T-helper 2 cell (primary cell): ENCODE data around the gene FBXL2.
"Not testable (repeated sequence)": the region's sequence is repeated elsewhere in the genome, so short reads cannot be mapped to it uniquely, and the experiment has no call there.

Source experiments
- DNase-seq, 5 experiments: peaks; one replicate each; pipeline versions ENCODE4 v3.0.0 to v3.0.0-alpha.2; 2012 to 2022

The FBXL2 gene

DNA sequence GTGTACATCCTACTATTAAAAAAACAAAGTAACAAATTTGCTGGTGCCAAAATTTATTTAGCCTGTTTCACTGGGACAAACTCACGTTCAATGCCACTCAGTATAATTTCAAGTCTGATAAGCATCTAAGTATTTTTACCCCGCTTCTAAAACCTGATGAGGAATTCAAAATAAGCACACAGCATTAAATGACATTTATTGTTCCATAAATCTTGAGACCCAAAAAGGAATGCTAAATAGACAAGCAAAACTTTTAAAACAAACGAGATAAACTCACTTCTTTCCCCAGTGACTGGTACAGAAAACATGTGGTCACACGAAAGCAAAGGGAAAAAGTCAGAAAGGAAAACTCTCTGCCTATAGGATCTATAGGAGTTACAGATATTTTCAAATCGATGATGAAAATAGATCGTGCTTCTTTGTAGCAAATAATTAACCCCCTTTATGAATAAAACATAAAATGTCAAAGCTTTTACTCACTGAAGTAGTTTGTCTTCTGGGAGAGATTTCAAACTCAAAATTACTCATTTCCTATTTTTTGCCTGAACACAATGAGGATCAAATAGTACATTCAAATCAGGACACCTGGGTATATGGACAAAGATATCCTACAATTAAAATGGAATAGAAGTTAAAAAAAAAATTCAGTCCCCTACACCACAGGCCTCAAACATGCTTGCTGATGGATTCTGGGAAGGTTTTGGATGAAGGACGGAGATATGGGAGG, 111.3 kb downstream of the FBXL2 start:
- no peak for DNase-seq

DNA sequence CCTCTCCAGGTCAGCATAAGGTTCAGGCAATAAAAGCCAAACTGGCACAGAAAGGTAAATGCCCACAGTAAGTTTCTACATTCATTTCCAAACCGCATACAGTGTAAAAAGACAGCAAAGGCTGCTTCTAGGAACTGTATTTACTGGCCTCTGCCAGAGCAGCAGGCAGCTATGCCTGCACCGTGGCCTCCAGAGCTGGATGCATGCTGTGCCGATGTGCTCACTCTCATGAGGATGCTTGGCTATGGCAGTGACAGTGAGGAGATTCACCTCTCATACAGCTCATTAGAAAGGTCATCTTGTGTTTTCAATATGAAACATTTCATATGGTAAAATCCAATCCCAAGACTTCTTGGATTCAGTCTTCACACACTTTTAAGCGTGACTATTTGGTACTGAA, 112.7 kb downstream of the FBXL2 start:
- DNase-seq = no peak

DNA sequence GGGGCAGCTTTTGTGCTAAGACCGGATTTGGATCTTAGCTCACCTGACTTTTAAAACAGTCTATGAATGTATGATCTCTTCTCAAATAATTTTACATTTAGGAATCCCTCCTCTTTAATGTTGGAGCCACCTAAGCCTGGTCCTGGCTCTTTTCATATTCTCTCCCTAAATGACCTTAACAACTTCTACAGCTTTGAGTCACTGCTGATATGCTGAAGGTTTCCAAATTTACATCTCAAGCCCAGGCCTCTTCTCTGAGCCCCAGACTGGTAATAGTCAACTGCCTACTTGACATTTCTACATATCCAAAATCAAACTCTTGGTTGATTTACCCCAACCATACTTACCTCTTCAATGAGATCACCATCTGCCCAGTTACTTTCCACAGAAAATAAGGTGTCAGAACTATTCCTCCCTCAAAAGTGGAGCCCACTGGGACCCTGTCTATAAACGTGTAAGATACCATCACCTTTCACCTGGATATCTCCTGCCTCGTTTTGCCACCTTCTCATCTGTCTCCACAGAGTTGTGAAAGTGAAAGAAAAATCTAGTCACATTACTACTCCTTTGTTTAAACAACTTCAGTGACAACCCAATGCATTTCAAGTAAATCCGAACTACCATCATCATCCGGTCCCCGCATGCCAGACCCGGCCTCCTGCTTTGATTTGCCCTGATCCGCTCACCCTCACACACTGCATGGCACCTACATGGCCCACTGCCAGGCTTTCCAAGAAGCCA, 114.2 kb downstream of the FBXL2 start:
- peak in 1 of 5 experiments; percentile 21 for DNase-seq

DNA sequence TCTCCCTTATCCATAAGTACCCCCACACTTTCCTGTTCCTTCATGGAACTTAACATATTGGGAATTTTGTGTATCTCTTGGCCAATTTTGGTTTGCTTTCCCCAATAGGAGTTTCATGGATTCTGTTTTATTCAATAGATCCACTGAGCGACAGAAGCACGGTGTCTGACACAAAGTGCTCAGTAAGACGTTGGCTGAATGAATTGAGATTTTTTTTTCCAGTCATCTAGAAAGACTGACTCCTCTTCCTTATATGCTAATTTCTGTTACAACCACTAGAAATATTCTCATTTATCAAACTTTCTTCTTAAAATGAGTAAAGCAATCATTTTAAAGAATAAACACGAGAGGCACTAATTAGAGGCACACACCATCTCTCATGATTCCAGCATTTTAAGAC, 114.9 kb downstream of the FBXL2 start:
- no peak for DNase-seq

DNA sequence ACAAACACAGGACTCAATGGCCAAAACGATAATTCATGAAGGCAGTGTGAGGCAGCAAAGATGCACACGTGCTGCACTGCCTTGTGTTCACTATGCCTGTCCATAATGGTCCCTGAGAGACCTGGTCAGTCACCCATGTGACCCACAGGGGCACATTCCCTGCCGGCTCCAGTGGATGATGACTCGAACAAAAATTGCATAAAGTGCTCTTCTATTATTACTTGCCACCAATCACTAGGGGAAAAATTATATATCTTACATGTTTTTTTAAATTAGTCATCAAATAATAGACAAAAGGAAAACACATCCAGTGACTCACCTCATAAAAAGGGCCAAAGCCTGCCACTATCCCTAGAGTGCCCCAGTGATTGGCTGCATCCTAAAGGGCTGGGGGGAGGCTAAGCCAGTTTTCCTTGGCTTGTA, 115.5 kb downstream of the FBXL2 start:
- DNase-seq = no peak

DNA sequence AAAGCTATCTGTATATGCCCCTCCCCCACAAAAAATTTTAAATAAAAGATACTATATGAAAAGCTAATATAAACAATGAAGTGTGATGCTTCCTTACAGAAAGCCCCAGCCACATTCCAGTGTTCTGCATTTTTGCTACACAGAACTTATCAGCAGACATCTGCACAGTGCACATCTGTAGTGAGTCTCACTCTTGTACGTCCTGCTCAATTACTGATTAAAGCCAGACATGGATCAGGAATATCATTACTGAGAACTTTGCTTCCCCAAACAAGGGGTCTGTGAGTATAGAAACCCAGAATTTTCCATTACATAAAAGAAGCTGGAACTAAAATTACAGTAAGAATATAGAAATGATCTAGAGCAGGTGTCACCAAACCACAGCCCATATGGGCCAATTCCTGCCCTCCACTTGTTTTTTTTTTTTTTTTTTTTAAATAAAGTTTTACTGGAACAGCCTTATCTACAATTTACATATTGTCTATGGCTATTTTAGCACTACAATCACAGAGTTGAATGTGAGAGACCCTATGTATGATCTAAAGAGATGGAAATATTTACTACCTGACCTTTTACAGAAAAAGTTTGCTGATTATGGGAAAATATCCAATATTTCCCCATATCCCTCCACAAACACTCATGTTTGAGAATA, 117.3 kb downstream of the FBXL2 start:
- no peak for DNase-seq

DNA sequence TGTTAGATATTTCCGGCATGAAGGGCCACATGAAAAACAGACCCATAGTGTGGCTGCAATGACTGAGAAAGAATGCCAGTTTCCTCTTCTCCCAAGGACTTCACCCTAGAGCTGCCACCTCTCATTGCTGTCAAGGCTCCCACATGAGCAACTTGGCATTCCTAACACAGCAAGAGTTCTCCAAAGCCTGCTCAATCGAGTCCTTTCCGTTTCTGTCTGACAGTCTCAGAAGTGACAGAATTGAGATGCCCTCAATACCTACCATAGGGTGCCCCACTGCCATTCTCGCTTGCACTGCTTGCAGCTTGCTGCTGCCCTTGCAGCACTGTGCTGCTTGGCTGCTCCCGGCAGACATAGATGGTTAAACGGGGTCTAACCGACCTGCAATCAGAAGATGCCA, 118.7 kb downstream of the FBXL2 start:
- no peak for DNase-seq

DNA sequence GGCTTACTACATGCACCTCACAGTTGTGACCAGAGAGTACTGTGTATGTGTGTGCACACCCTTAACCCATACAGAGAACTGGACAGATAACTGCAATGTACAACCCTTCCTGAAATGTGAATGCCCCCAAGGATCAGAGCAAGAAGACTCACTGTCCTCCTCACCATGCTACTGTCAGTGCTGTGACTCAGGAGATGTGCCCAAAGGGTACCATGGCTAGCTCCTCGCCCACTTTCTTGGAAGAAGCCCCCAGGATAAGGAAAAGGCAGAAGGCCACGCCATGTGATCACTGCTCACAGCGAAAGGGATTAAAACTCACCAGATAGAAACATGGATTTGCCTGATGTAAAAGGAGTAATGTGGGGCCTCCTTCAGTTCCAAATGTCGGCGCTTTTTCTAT, 121.2 kb downstream of the FBXL2 start:
- DNase-seq = no peak

DNA sequence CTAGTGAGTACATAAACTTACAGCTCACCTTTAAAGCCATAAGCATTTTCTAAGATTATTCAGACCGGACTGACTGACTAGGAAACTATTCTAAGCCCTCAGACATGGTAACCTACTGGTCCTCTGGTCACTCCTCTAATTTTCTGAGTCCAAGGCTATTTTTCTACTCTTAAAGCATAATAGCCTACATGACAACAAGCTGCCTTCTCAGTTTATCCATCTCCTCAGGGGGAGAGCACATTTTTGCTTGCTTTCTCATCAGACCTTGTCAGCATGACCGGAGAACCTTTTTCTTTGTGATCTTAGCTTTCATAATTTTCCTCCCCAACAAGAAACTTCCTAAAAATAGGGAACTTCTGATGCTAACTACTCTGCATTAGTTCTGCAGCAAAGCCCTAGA, 124.5 kb downstream of the FBXL2 start:
- DNase-seq = no peak

DNA sequence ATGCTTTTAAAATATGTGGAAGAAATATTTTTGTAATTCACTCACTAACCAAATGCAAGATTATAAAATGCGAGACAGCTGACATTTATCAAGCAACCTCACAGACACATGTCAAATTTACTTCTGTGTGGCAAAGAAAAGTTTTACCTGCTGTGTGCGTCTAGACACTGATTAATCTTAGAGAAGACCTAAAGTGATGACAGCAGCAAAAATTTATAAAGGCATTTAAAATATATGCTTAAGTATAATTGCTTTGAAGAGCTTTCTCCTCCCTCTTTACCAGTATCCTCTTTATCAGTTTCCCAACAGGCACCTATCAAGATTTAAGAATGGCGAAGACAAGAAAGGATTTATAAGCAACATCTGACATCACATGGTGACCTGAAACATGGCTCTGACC, 125.7 kb downstream of the FBXL2 start:
- DNase-seq = no peak

DNA sequence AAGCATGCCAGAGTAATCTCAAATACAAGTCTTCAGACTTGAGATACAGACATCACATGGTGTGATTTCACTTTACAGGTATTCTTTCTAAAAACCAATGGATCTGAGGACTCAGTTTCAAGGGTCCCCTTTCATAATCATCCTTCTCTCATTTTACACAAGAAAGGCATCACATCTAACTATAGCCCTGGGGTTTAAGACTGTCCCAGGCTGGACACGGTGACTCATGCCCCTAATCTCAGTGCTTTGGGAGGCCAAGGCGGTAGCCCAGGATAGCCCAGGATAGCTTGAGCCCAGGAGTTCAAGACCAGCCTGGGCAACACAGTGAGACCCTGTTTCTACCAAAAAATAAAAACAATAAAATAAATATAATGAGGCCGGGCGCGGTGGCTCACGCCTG, 126.5 kb downstream of the FBXL2 start:
- no peak for DNase-seq

DNA sequence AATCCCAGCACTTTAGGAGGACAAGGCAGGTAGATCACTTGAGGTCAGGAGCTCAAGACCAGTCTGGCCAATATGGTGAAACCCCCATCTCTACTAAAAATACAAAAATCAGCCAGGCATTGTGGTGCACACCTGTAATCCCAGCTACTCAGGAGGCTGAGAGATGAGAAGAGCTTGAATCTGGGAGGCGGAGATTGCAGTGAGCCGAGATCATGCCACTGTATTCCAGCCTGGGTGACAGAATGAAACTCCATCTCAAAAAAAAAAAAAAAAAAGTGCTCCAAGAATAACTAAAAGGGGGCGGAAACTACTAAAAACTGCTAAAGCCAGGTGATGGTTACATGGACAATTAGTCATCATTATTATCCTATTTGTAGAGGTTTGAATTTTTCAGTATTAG, 133.6 kb downstream of the FBXL2 start:
- DNase-seq = not testable (repeated sequence)

DNA sequence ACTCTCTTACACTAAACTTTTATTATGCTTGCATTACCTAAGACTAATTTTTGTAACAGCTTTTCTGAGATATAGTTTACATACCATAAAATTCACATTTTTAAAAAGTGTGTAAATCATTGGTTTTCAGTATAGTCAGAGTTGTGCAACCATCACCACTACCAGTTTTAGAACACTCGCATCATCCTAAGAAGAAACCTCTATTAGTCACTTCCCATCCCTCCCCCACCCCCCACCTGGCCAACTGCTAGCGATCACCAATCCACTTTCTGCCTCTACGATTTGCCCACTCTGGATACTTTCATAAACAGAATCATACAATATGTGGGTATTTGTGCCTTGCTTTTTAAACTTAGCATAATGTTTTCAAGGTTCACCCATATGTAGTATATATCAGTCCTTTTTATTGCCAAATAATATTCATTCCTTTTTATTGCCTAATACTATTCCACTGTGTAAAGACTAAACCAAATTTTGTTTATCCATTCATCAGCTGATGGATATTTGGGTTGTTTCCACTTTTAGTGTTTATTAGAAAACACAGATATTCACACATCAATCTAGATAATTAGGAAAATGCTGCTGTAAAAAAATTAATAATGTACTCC, 139.9 kb downstream of the FBXL2 start:
- peak in 1 of 5 experiments; percentile 23 for DNase-seq

DNA sequence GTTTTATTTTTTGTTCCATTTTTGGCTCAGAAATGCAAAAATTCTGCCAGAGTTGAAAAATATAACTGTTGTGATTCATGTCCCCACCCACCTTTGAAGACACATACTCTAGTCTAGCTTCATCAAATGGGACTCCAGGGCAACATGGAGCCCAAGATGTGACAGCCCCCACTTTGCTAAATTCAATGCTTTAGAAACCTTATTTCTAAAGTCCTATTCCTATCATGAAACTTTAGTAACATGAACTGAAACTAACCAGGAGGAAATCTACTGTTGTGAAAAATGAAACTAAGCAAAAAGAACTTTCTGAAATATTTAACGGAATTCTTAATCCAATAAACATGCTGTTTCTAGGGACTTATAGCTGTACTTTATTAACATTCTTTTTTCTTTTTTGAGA, 142.7 kb downstream of the FBXL2 start:
- DNase-seq = no peak

DNA sequence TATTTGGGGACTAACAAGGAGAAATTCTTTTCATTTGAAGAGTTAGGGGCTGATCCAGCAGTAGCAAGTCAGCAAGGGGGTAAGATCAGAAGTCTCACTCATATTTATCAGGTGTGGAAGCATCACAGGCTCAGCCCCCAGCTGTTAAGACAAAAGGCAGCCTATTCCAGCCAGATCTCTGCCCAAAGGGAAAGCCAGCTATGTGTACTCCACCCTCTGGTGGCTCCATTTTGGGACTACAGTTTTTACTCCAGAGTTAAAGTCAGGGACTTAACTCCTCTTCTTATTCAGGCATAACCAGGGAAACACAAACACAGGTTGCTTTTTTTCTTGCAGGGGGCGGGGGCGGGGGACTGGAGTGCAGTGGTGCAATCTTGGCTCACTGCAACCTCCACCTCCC, 143.7 kb downstream of the FBXL2 start:
- no peak for DNase-seq

DNA sequence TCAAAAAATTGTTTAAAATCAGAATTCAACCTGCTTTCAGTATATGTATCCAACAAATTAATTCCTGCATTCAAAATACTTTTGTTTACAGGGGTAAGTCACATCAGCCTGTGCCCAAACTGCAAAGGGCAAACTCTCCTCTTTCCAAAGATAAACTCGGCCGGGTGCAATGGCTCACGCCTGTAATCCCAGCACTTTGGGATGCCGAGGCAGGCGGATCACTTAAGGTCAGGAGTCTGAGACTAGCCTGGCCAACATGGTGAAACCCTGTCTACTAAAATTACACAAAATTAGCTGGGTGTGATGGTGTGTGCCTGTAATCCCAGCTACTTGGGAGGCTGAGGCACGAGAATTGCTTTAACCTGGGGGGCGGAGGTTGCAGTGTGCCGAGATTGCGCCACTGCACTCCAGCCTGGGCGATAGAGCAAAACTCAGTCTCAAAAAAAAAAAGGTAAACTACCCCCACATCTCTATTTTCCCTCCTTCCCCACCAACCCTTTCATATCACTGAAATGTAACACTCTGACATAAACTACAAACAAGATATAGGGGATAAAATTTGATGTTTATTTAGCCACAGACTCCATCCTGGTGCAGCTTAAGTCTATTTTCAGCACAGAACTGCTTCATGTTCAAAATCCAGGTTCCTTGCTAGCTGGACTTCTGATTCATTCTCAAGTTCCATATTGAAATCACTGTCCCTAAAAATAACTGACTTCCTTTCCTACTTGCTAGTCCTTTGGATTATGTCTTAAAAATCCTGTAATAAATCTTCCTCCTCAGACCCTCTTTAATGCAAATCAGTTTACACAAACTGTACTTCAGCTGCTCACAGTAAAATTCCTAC, 147.6 kb downstream of the FBXL2 start:
- DNase-seq = no peak

DNA sequence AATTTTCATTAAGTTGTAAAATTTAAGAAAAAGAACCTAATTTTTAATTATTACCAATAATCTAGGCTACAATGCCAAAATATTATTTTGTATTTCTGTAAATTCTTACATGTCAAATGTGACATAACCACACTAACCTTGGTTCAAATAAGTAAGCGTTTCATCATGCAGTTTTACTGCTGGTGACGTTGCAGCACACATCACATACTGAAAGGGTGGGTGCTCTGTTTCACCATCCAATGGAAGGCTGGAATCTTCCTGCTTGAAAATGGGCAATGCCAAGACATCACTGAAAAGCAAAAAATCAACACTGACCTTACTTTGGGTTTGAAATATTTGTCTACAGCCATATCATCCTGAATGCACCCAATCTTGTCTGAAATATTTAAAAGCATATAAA, 148.2 kb downstream of the FBXL2 start:
- no peak for DNase-seq

DNA sequence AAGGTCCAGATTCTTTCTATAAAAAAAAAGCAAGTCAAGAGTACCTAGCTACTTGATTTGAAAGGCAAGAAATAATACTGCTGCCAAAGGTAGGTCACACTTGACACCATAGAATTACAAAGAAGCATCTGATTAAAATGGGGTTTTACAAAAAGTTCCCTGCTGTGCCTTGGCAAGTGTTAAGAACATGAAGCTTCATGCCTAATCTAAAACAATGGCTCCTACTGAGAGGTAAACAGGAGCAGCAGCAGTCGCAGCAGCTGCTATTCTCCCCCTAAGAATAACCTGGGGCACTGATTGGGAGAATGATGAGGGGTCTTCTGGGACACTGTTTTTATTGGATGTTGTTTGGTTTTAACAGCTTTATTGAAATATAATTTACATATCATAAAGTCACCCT, 148.8 kb downstream of the FBXL2 start:
- no peak for DNase-seq

DNA sequence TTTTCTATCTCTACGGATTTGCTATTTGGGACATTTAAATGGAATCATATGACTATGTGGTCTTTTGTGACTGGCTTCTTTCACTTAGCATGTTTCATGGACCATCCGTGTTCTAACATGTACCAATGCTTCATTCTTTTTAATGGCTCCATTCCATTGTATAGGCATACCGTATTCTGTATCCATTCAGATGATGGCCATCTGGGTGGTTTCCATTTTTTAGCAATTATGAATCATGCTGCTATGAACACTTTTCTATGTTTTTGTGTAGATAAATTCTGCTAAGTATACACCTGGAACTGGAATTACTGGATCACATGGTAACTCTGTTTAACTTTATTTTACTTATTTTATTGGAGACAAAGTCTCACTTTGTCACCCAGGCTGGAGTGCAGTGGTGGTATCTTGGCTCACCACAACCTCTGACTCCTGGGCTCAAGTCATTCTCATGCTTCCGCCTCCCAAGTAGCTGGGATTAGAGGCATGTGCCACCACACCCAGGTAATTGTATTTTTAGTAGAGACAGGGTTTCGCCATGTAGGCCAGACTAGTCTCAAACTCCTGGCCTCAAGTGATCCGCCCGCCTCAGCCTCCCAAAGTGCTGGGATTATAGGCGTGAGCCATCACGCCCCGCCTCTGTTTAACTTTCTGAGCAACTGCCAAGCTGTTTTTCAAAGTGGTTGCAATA, 149.5 kb downstream of the FBXL2 start:
- no peak for DNase-seq

DNA sequence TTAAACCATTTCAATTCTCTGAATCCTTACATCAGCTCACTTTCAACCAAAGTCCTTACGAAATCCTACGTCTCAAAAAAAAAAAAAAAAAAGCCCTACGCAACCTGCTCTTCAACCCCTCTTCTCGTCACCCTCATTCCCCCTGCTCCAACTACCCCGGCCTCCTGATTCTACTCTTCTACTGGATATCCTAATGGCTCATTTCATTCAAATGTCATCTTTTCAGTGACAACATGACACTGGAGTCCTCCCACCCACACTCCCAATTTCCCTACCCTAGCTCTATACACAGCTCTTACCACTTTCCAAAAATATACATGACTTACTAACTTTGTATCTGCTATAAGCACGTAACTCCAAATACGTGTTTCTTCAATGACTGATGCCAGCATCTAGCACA, 151.5 kb downstream of the FBXL2 start:
- DNase-seq = no peak

DNA sequence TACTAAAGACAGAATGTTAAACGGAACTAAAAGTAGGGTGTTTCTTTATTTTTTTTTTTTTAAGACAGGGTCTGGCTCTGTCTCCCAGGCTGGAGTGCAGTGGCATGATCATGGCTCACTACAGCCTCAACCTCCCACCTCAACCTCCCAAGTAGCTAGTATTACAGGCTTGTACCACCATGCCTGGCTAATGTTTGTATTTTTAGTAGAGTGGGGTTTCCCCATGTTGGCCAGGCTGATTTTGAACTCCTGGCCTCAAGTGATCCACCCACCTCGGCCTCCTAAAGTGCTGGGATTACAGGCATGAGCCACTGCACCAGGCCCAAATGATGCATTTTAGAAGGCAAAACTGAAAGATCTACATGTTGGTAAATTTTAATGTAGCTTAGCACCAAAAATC, 152.1 kb downstream of the FBXL2 start:
- DNase-seq = not testable (repeated sequence)

DNA sequence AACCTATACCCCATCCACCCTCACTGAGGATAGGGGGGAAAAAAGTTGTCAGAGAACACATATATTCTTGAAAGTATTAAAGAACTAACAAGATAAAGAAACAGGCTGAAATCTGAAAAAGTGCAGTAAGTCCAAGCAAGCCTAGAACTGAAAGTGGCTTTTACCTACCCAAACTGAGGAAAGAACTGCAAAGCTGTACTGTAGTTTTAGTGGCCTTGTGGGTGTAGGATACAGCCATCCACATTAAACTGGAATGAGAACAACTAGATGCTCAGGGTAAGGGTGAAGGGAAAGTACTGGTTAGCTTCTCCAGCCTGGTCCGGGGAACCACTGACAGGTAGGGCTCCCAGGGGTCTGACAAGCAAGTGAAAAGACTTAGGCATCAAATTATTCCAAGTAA, 152.8 kb downstream of the FBXL2 start:
- no peak for DNase-seq
